Measurements from ENCODE around the gene STK11. TPM values are rescaled to one million over a fixed set of nuclear protein-coding genes. Genes with fewer than 3 reads are reported as not detected.
A peak's percentile ranks its signal among the peaks of the same experiment; 100 is the strongest.
"Not testable (repeated sequence)": the region's sequence is repeated elsewhere in the genome, so short reads cannot be mapped to it uniquely, and the experiment has no call there.

The STK11 gene
- total and polyA plus RNA-seq, 2 of the 4 experiments (the other 2 are of a cell fraction): 39.3 to 42.8 TPM

GRCh38 chr19:1208830-1209229 is 3.3 kb downstream of the STK11 start:
- H2AK9ac ChIP-seq (replicated peaks; ENCODE audit: low read depth, low read length, poor library complexity); dilution Hi-C loops (cut with HindIII; ENCODE audit: low sequenced_read_pairs, unreplicated experiment); H2AK5ac ChIP-seq (ENCODE audit: low read depth, low read length); H2BK20ac ChIP-seq (ENCODE audit: low read depth, low read length); POLR2A ChIA-PET (ENCODE audit: unreplicated experiment); H3K27ac ChIP-seq (ENCODE audit: insufficient read depth, low read length); H3K27me3 ChIP-seq (ENCODE audit: control insufficient read depth, insufficient read depth, low read length); H4K8ac ChIP-seq (ENCODE audit: low read depth in 2 of 2, low read length in 2 of 2); H3K9me3 ChIP-seq (ENCODE audit: control insufficient read depth, insufficient read depth, low read length); ATAC-seq (ENCODE audit: low read depth); H3K14ac ChIP-seq (replicated peaks; ENCODE audit: low read depth, low read length); H3K56ac ChIP-seq (ENCODE audit: extremely low read depth, insufficient read depth, low read length); H2BK15ac ChIP-seq (ENCODE audit: low read depth, low read length); in situ Hi-C loops (cut with MboI; ENCODE audit: low sequenced_read_pairs); H3K4me2 ChIP-seq (ENCODE audit: low read depth, low read length); CTCF ChIA-PET; H3K36me3 ChIP-seq (ENCODE audit: control insufficient read depth, insufficient read depth, low read length); H3K4ac ChIP-seq (ENCODE audit: low read depth, low read length); BruUV-seq (replicated peaks); H3K18ac ChIP-seq (ENCODE audit: low read depth, low read length); H2BK120ac ChIP-seq (ENCODE audit: low read depth, low read length); intact Hi-C loops (cut with micrococcal nuclease); DNase-seq; H4K5ac ChIP-seq (ENCODE audit: low read depth, low read length); H3K9ac ChIP-seq (ENCODE audit: low read depth, low read length); H2AFZ ChIP-seq (replicated peaks; ENCODE audit: low read length, poor library complexity); H2BK5ac ChIP-seq (ENCODE audit: low read depth, low read length, poor library complexity, severe bottlenecking); H3K4me3 ChIP-seq (ENCODE audit: insufficient read depth, low read depth, low read length); H3K23ac ChIP-seq (ENCODE audit: low read depth, low read length): not testable (repeated sequence)
- peaks cover 23% of the 10 kb centered on the region for H3K9me1 ChIP-seq (ENCODE audit: insufficient read depth, low read length)
- peaks cover 19% of the 10 kb centered on the region for H3K4me1 ChIP-seq (ENCODE audit: control insufficient read depth, insufficient read depth, low read length)
- peaks cover 59% of the 10 kb centered on the region for H4K20me1 ChIP-seq (ENCODE audit: insufficient read depth, low read length)
- peak overlapping the region; percentile 32; the same call in 1 of the 2 replicates for H4K91ac ChIP-seq (ENCODE audit: insufficient read depth, low read depth, low read length)
- H3K79me1 ChIP-seq (ENCODE audit: low read depth in 1 of 2, low read length in 2 of 2): peaks cover 12 to 74% of the 10 kb centered on the region in 2 experiments; a peak in 3 of 4 replicates
- 78% methylated on average over 9 of the region's 10 CpGs; no CpG with 5 or more reads in 1 of the 2 experiments for WGBS, 2 experiments (ENCODE audit: extremely low coverage in 2 of 2, insufficient read length in 1 of 2)

All from IMR-90 (cell line).